OCI-LY3 (cell line): Measurements from ENCODE around the gene MYO1E.

ENCODE experiments used
- CTCF ChIP-seq: fragments of 200-600, 300-600 bp; sonication (generic); IDR thresholded peaks from 2 replicates; pipeline ENCODE4 v1.5.1; 2014; ENCODE audit warnings: antibody characterized with exemption, low read length, low read depth
- EZH2phosphoT487 ChIP-seq: fragments of 200-600 bp; shearing (Covaris generic); IDR thresholded peaks from 2 replicates; pipeline ENCODE4 v1.6.1; 2018; ENCODE audit warnings: antibody characterized with exemption, mixed run types, low read depth

GRCh38 chr15:59119625-59120024, 253.0 kb downstream of the MYO1E start:
- no peak for TF ChIP-seq CTCF
- TF ChIP-seq EZH2phosphoT487 = no peak
